Retinal pigment epithelial cell (primary cell): ENCODE measurements around the gene SDHAF1.
A peak's percentile ranks its signal among the peaks of the same experiment; 100 is the strongest.

ENCODE experiments used
- DNase-seq: peaks from one replicate; pipeline ENCODE4 v3.0.0-alpha.2; 2010; ENCODE audit warnings: low read depth
- H3K4me3 ChIP-seq: 2 replicates; pipeline ENCODE4 v1.5.1; 2011; ENCODE audit warnings: mild to moderate bottlenecking, low read length, control low read depth, moderate library complexity
- CTCF ChIP-seq: conservative IDR thresholded peaks from 2 replicates; pipeline ENCODE4 v1.5.1; 2011; ENCODE audit warnings: low read depth, low read length, control low read depth, inconsistent platforms

Gene SDHAF1

DNA sequence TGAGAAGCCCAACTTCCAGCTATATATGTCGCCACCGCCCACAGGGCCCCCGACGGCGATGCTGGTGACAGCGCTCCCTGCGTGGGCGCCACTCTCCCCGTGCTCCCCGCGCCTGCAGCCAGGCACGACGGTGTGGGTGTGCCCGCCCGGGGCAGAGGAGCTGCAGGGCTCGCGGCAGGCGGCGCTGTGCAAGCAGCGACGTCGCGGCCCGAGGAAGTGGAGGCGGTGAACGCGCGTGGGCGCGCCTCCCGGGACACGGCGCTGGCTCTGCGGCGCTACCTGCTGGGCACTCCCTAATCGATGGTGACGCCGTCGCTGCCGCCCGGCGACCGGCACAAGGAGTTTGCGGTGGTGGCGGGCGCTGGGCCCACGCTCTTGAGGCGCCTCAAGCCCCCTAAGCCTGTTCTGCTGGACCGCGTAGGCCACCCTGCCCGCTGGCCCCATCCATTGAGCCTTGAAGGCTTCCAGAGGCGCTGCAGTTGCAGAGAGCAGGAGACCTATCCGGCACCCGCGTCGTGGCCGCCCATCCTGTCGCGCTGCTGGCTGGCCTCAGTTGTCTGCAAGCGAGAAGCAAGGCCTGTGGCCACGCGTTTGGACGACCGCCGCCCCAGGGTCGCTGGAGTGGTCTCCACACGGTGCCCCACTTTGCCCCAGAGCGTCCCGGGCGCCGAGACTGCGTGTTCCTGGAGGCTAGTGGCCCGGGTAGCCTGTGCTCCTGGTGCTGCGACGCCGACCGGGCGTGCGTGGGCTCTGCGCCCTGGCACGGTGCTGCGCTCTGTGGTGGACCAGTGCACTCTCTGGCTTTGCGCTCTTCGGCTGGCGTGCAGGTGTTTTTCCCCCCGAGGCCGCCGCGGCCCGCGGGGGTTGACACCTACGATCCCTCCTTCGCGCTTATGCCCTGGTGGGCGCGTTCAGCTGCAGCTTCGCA lies 35.7 kb upstream of the SDHAF1 start:
- no peak for TF ChIP-seq CTCF
- H3K4me3 ChIP-seq, result no peak overlapping the region
- no peak for DNase-seq

GRCh38 chr19:35959968-35960320 lies 35.0 kb upstream of the SDHAF1 start:
- TF ChIP-seq CTCF, result no peak
- no peak for DNase-seq
- no peak overlapping the region for H3K4me3 ChIP-seq

DNA sequence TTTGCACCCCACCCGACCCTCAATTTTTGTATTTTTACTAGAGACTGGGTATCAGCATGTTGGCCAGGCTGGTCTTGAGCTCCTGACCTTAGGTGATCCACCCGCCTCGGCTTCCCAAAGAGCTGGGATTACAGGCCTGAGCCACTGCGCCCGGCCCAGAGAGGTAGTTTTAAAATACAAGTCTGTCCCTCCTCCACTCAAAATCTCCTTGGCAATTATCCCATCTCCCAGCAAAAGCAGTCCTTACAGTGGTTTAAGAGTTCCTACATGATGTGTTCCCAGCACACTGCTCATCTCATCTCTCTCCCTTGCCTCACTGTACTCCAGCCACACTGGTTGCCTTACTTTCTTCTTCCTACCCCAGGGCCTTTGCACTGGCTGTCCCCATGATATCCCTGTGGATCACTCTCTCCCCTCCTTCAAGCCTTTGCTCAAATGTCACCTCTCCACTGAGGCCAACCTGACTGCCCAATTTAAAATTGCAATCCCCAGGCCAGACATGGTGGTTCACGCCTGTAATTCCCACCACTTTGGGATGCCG lies 34.5 kb upstream of the SDHAF1 start:
- H3K4me3 ChIP-seq, result no peak overlapping the region
- DNase-seq, result no peak
- no peak for TF ChIP-seq CTCF

DNA sequence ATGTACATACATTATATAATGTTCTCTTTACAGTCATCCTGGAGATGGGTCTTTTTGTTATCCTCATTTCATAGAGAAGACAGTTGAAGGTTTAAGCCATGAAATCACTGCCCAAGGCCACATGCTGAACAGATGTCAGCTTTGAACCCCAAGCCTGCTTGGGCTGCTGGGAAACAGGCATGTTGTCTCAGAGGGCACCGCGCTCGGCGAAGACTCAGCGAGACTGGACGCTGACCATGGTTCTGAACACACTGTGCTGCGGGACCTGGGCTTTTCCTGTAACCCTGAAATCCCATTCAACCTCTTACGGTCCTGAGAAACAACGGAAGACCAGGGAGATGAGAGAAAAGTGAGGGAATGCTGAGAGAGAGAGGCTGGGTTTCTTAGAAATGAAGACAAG lies 31.5 kb upstream of the SDHAF1 start:
- no peak overlapping the region for H3K4me3 ChIP-seq
- DNase-seq, result peak; percentile 7
- TF ChIP-seq CTCF, result no peak

GRCh38 chr19:35966771-35967170 lies 28.2 kb upstream of the SDHAF1 start:
- H3K4me3 ChIP-seq, result no peak overlapping the region
- DNase-seq, result no peak
- no peak for TF ChIP-seq CTCF

- TF ChIP-seq CTCF, result no peak
- no peak overlapping the region for H3K4me3 ChIP-seq
- no peak for DNase-seq
These were observed 21.5 kb upstream of the SDHAF1 start for GRCh38 chr19:35973487-35973886.
